Measurements from ENCODE around the gene SDK1. TPM values are rescaled to one million over a fixed set of nuclear protein-coding genes. Genes with fewer than 3 reads are reported as not detected.

Gene SDK1
- total and polyA plus RNA-seq, 7 donors = 0.31 to 2.4 (median 1.3) TPM

DNA sequence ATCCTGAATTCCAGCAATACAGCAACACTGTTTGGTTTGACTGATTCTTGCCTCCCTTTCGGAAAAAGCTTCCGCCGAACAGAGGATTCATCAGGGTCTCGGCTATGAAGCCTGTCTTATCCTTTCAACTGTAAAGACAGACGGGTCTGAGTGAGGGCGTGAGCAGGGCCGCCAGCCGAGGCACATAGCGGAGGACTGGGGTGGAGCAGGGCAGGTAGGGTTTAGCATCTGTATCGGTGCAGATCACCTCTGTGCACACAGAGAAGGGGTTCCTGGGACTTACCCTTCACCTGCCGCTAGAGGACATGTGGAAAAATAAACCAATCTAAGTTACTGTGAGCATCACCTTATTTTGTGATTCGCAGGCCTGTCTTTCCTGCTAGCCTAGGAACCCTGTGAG, 724.2 kb downstream of the SDK1 start:
- H3K36me3 ChIP-seq (ENCODE audit: insufficient read depth in 1 of 2, low read depth in 1 of 2) = no peaks in the 10 kb centered on the region
- H3K27ac ChIP-seq = no peak overlapping the region
- H3K4me3 ChIP-seq = no peak overlapping the region
- TF ChIP-seq, protein P1, sequence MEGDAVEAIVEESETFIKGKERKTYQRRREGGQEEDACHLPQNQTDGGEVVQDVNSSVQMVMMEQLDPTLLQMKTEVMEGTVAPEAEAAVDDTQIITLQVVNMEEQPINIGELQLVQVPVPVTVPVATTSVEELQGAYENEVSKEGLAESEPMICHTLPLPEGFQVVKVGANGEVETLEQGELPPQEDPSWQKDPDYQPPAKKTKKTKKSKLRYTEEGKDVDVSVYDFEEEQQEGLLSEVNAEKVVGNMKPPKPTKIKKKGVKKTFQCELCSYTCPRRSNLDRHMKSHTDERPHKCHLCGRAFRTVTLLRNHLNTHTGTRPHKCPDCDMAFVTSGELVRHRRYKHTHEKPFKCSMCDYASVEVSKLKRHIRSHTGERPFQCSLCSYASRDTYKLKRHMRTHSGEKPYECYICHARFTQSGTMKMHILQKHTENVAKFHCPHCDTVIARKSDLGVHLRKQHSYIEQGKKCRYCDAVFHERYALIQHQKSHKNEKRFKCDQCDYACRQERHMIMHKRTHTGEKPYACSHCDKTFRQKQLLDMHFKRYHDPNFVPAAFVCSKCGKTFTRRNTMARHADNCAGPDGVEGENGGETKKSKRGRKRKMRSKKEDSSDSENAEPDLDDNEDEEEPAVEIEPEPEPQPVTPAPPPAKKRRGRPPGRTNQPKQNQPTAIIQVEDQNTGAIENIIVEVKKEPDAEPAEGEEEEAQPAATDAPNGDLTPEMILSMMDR (IDR thresholded peaks at IDR 0.05) = no peak
- H3K4me1 ChIP-seq = no peaks in the 10 kb centered on the region
- ATAC-seq (no peak), DNase-seq (no peak)
- intact Hi-C loops (cut with DNase I) = no loop called here
- WGBS, 3 donors = 92 to 96% (median 94%) methylated on average over 12 of the region's 12 CpGs
- H3K9me3 ChIP-seq = no peaks in the 10 kb centered on the region
- H3K27me3 ChIP-seq (ENCODE audit: insufficient read depth in 3 of 3, low read length in 2 of 3) = no peaks in the 10 kb centered on the region

DNA sequence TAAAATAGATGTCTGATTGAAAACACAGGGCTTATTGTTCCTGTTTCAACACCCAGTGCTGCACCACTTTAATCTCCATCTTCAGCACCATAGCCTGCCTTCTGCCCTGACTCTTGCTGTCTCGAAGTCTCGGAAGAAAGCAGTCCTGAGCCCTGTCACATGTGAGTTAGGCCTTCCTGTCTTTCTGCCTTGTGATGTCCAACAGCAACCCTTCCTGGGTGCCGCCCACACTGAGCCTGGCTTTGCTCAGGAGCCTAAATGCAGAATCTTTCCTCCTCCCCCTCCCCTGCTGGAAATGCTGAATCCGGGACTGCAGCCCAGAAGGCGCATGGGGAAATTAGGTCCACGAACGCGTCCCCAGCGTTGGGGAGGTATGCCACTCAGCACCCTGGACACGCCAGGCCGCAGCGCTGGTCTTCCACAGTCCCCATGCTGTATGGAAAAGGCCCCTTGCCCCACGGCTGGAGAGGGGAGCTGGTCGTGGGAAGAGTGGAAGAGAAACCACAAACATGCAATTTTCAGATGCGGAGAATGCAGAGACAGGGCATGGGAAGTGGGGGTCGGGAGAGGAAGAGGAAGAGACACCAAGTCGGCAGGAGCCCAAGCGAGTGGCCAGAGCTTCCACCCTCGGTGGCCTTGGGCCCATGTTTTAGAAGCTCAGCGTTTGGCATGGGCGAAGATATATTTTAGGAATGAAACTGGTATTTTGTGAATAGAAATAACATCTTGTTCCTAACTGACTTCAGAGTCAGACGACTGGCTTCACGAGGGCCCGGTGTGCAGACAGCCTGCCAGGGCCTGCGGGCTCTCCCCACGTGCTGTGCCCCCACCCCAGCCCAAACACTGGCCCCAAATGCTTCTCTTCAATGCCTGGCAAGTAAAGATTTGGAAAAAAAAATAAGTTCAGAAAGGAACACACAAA, 724.9 kb downstream of the SDK1 start:
- H3K9me3 ChIP-seq = no peaks in the 10 kb centered on the region
- H3K36me3 ChIP-seq (ENCODE audit: insufficient read depth in 1 of 2, low read depth in 1 of 2) = no peaks in the 10 kb centered on the region
- TF ChIP-seq, protein P1 (IDR thresholded peaks at IDR 0.05) = no peak
- intact Hi-C loops (cut with DNase I) = no loop called here
- ATAC-seq (no peak), DNase-seq (no peak)
- H3K4me1 ChIP-seq = no peaks in the 10 kb centered on the region
- no peak overlapping the region for H3K4me3 ChIP-seq
- WGBS, 3 donors = 55 to 70% (median 58%) methylated on average over 26 of the region's 26 CpGs
- no peak overlapping the region for H3K27ac ChIP-seq
- no peaks in the 10 kb centered on the region for H3K27me3 ChIP-seq (ENCODE audit: insufficient read depth in 3 of 3, low read length in 2 of 3)

DNA sequence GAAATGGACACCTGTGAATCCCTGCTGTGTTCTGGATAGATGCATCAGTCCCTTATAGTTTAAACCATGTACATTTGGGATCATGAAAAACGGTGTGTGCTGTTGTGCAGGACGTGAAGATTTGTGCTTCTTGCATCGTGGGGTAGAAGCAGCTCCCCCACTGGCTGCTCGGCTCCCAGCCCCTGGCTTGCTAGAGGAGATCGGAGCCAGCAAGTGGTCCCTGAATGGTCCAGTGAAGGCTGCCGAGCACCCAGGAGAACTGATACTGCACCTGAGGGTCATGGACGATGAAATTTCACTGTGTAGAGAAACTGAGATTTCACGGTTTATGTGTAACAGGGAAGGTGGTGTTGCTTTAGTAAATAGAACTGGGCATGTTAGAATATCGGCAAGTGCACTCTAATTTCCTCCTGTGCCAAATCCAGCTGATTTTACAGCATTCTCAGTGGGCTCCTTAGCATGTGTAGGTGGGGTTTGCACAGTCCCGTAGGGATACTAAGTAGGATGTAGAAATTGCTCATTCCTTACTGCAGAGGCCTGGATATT, 726.0 kb downstream of the SDK1 start:
- intact Hi-C loops (cut with DNase I) = no loop called here
- Histone ChIP-seq H3K9me3 (no peaks in the 10 kb centered on the region), H3K27me3 (ENCODE audit: insufficient read depth in 3 of 3, low read length in 2 of 3) (no peaks in the 10 kb centered on the region), H3K27ac (no peak overlapping the region), H3K4me1 (no peaks in the 10 kb centered on the region), H3K36me3 (ENCODE audit: insufficient read depth in 1 of 2, low read depth in 1 of 2) (no peaks in the 10 kb centered on the region), H3K4me3 (no peak overlapping the region)
- ATAC-seq (no peak), DNase-seq (no peak)
- 80 to 84% (median 82%) methylated on average over 10 of the region's 10 CpGs for WGBS, 3 donors
- TF ChIP-seq, protein P1 (IDR thresholded peaks at IDR 0.05) = no peak

DNA sequence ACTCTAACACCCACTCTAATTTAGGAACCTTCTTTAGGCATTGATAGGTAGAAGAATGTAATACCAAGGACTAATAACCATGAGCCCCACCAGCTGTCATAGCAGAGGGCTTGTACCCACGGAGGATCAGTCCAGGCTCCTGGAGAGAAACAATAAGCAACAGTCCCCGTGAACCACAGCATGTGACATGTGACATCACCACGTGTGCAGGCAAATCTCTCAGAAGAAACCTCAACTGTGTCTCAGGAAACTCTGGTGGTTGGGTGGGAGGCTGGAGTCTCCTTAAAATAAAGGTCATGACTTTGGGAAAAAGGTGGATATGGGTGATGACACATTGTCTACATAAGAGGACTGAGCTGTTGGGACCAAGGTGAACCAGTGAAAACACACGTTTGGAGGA, 727.2 kb downstream of the SDK1 start:
- TF ChIP-seq, protein P1 (IDR thresholded peaks at IDR 0.05) = no peak
- H3K4me3 ChIP-seq = no peak overlapping the region
- no peaks in the 10 kb centered on the region for H3K9me3 ChIP-seq
- no peaks in the 10 kb centered on the region for H3K4me1 ChIP-seq
- no peaks in the 10 kb centered on the region for H3K36me3 ChIP-seq (ENCODE audit: insufficient read depth in 1 of 2, low read depth in 1 of 2)
- no peaks in the 10 kb centered on the region for H3K27me3 ChIP-seq (ENCODE audit: insufficient read depth in 3 of 3, low read length in 2 of 3)
- intact Hi-C loops (cut with DNase I) = no loop called here
- no peak for DNase-seq
- ATAC-seq = no peak
- H3K27ac ChIP-seq = no peak overlapping the region
- 50 to 61% (median 56%) methylated on average over 4 of the region's 4 CpGs for WGBS, 3 donors

All from psoas muscle (tissue), 8 donors.